G401 (cell line): ENCODE data around the gene GAS1. TPM values are rescaled to one million over a fixed set of nuclear protein-coding genes. Genes with fewer than 3 reads are reported as not detected.

Experiments
- DNase-seq: peaks from one replicate; pipeline ENCODE4 v3.0.0-alpha.2; 2015; ENCODE audit warnings: low spot score
- in situ Hi-C: cut with HindIII; loops from 2 replicates; pipeline ENCODE4 v1.10.0; 2016; ENCODE audit warnings: low sequenced_read_pairs, mixed read lengths
- total RNA-seq: library from RNA; depleted of rRNA; stranded (reverse); fragments of >200 nt; shearing (Covaris generic); gene quantifications from 2 replicates; pipeline ENCODE4 v1.2.3, GENCODE V29; 2014

The GAS1 gene
- total RNA-seq, 1 experiment from 2014 or later, result not detected

DNA sequence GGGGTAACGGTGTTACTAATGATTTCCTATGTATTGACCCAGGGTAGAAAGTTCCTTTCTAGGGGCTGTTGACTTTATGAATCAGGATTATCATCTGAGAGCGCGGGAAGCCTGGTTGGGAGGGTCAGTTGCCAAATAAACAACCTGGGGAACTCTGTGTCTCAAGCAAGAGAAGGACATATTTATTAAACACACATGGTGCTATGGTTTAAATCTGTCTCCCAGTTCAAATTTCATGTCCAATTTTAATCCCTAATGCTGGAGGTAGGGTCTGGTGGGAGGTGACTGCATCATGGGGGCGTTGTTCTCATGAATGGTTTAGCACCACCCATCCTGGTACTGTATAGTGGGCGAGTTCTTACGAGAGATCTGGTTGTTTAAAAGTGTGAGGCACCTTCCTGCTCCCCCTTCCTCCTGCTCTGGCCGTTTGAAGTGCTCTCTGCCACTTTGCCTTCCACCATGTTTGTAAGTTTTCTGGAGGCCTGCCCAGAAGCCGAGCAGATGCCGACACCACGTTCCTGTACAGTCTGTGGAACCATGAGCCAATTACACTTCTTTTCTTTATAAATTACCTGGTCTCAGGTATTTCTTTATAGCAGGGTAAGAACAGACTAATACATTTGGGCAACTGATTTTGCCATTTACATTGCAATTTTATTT lies 19.7 kb upstream of the GAS1 start:
- DNase-seq, result no peak
- in situ Hi-C loops, result no loop called here

DNA sequence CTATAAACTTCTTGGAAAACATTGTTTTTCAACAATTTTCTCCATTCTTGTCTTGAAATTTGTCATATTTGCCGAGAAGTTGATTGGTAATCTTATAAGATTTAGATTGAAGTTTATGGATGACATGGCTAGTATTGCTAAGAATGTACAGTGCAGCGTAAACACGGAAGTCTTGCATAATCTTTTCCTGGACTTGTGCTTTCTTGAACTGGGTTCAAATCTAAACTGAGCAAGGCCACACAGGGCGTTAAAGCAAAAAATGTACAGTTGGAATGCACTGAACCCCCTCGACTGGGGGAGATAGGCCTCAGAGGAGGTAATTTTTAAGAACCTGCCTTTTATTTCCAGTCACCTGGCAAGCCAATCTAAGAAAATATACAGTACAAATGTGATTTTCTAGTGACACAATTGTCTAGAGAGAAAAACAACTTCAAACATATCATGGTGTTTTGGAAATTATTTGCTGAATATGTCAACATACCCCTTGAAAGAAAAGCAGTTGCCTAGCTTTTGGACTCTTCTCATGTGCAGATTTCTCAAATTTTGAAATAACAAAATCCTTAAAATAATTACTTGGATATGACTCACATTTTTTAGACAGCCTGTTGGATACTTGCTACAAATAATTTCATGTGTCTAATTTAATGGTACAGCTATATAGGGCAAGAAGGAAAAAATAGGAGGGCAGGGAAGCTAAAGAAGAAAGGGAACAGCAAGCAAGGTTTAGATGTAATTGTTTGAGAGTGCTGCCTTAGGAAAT lies 18.5 kb upstream of the GAS1 start:
- no peak for DNase-seq
- in situ Hi-C loops, result no loop called here

DNA sequence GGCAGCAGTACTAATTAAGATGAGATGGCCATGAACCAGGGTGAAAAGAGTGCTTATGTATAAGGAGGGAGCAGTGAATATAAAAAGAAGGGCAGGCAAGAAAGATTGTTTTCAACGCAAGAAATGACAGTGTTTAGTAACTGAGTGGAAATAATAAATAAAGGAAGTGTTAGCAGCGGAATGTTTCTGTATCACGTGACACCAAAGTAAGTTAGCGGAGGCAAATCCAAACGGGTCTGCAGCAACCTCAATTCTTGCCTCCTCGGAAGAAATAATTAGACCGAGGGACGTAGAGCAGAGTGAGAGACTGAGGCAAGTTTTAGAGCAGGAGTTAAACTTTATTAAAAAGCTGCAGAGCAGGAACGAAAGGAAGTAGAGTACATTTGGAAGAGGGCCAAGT lies 15.4 kb upstream of the GAS1 start:
- DNase-seq, result no peak
- in situ Hi-C loops, result no loop called here

DNA sequence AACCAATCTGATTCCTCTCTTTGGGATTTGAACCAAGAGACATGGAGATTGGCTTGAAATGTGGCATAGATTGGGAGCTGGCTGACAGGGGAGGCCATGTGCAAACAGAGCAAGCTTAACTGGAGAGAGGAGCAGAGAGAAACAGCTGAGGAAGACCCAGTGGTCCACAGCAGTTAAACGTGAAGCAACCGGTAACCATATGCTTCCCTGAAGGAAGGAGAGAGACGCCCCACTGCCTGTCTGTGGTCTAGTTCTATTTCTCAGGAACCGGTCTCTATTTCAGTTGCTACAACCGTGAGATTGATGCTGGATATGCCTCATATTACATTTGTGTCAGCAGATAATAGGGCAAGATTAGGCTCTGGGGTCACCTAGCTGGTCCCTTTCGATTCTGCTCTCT lies 13.6 kb upstream of the GAS1 start:
- in situ Hi-C loops, result no loop called here
- DNase-seq, result no peak

DNA sequence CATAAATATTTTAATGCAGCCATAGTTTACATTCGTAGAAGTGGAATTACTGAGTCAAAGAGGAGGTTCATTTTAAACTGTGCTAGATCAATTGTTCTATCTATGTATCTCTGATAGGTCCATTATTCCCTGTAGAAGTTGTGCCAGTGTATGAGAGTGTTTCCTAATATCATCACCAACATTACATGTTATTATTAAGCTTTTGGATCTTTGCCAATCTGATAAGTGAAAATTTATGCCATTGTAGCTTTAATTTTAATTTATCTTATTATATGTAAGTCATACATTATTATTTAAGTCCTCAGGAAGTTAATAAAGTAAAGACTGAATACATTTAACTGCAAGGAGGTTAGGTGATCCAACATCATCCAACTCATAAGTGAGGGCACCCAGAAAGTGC lies 10.9 kb upstream of the GAS1 start:
- DNase-seq, result no peak
- in situ Hi-C loops, result no loop called here

DNA sequence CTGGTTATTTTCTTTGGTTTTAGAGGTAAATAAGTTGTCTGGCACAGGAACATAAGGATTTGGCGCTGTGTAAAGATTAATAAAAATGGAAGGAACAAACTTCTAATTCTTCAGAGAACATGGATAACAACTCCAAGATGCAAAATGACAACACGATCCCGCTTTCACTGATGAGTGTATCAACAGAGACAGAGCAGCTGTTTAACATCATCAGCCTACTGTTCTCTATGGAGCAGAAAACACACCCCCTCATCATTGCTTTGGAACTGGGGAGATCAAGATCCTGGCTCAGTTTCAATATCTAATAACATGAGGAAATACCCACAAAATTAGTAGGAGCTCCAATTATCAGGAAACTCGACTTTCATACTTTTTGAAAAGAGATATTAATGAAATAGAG lies 8.3 kb upstream of the GAS1 start:
- in situ Hi-C loops, result no loop called here

DNA sequence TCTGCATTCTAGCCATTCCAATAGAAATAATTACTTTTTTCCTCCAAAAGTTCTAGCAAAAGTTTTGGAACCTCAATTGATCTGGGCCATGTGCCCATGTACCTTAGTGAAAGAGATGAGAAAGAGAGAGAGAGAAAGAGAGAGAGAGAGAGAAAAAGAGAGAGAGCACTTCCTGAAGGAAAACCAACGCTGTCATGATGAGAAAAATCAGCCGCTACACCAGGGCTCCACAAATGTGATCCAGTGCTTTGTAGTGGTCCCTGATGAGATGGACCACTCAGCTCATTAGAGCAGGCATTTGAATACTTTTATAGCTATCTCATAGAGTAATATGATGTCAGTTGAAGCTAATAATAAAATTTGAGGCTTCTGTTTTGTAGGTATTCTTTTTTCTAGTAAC lies 7.7 kb upstream of the GAS1 start:
- in situ Hi-C loops, result no loop called here
- DNase-seq, result no peak

More for the DNA sequence above, 8.3 kb upstream of the GAS1 start:
- no peak for DNase-seq

DNA sequence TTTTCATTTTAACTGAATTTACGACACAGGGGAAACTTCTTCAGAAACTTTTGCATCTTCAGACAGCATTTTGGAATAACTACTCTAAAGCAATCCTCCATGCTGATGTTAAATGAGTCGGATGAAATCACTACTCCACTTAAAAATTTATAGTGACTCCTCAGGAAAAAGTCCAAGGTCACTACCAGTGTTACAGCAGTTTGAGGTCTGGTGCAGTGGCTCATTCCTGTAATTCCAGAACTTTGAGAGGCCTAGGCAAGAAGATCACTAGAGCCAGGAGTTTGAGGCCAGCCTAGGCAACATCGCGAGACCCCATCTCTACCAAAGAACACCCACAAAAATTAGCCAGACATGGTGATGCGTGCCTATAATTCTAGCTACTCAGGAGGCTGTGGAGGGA lies 5.9 kb upstream of the GAS1 start:
- in situ Hi-C loops, result no loop called here
- no peak for DNase-seq

DNA sequence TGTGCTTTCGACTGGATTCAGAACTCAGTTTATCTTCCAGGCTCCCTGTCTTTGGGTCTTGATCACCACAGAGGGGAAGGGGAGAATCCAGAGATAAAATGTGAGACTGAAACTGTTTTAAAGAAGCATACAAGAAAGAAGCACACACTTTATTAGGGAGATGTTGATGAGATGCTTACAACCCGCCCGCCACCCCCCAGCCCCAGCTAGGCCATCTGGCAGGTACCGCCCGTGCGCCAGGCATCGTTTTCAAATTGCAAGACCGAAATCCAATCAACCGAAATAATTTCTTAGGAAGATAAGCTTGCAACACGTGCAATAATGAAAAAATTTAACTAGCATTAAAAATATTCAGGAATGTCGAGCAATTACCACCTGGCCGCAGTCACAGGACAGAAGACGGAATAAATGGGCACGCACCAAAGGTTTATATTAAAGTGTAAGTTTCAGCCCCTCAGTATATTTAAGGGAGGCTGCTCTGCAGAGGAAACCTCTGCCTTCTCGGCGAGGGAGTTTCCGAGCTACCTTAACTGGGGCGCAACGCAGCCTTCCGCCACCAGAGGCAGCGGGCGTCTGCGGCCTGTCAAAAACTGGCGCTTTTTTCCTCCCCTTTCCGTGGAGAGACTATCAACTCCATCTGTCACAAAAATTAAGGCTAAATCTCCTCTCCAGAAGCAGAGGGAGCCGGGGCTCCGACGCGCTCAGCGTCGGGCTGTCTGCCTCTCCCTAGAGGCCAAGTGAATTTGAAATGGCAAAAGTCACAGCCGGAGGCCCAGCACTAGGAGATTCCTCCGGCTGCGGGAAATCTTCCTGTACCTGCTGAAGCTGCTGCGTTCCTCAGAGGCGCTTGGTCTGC lies 996 bp upstream of the GAS1 start:
- in situ Hi-C loops, result no loop called here
- peak; percentile 90 for DNase-seq

DNA sequence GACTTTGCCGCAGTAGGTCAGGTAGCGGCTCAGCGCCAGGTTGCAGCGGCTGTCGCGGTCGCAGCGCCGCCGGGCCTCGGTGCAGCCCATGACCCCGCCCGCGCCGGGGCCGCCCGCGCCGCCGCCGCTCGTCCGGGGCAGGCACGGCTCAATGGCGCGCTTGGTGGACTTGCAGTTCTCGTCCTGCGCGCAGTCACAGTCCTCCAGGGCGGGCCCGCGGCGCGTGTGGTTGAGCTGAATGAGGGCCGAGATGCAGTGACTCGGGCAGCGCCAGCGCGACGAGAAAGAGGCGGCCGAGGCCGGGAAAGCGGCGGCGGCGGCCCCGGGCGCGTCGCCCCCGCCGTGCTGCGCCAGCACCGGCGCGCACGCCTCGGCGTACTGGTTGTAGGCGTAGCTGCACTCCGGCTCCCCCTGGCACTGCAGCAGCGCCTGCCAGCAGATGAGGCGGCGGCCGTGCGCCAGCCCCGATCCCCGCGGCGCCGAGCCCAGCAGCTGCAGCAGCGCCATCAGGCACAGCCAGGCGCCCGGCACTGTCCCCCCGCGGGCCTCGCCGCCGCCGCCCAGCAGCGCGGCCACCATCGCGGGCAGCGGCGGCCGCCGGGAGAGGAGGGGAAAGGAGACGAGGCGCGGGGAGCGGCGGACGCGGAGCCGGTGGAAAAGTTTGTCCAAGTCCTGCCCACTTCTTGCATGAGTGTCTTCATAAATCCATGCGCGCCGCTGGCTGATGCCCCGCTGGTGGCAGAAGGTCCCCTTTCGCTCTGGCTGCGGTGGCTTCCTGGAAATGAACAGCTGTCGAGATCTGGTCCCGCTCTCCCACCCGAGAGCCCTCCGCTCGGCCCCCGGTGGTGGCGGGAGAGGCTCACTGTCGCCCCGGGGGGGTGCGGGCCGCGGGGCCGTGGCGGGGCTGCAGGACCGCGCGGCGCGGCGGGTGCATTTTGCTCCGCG lies 833 bp downstream of the GAS1 start:
- in situ Hi-C loops, result no loop called here

DNA sequence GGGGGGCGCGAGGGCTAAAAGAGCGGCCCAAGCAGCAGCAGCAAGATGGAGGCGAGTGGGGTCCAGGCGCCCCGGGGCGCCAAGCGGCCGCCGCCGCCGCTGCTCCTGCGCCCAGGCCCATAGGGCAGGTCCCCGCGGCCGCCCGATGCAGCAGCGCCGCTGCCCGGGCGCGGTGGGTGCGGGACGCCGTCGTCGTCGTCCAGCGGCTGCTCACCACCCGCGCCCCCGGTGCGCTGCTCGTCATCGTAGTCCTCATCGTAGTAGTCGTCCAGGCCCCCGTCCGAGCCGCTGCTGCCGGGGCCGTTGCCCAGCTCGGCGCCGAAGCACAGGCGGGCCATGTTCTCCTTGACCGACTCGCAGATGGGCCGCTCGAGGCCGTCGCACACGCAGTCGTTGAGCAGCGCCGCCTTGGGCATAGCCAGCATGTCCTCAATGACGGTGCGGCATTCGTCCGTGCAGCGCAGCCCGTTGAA lies 1.5 kb downstream of the GAS1 start:
- no peak for DNase-seq
- in situ Hi-C loops, result no loop called here

More for the DNA sequence above, 833 bp downstream of the GAS1 start:
- peak; percentile 59 for DNase-seq

DNA sequence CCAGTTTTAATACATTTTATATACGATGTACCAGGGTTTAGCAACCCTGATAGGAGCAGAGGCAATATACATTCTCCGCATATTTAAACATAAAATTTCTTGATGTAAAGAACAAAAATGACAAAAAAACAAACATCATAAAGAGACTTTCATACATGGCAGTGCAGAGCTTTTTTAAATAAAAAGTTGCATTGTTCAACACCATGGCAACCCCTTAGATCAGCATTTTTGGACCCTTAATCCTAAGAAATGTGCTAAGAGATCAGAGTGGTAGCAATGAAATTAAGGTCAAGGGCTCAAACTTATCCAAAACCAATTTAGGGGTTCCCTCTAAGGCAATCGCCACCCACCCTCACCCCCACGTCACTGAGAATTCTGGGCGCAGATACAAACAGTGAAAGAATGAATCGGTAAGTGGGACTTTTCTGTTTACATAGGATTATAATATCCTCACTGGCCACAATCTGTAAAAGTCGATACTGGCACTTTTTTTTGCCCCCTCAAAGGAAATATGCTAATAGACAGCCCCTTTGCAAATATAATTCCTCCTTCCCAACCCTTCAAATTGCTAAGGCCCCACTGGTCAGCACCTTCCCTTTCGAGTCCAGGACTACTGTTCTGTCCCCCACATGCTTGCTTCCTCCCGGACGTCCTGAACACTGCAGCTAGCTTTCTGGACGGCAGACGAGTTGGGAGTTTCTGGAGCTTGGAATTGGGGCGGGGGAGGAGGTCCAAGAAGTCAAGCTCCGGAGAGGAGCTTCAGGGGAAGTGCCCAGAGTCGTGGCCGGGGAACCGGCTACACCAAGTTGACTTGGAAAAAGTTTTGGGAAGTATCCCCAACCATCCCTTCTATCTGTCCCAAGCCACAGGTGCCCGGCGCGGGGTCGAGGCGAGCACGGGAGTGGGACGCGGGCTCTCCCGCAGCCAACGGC lies 2.2 kb downstream of the GAS1 start:
- DNase-seq, result no peak

DNA sequence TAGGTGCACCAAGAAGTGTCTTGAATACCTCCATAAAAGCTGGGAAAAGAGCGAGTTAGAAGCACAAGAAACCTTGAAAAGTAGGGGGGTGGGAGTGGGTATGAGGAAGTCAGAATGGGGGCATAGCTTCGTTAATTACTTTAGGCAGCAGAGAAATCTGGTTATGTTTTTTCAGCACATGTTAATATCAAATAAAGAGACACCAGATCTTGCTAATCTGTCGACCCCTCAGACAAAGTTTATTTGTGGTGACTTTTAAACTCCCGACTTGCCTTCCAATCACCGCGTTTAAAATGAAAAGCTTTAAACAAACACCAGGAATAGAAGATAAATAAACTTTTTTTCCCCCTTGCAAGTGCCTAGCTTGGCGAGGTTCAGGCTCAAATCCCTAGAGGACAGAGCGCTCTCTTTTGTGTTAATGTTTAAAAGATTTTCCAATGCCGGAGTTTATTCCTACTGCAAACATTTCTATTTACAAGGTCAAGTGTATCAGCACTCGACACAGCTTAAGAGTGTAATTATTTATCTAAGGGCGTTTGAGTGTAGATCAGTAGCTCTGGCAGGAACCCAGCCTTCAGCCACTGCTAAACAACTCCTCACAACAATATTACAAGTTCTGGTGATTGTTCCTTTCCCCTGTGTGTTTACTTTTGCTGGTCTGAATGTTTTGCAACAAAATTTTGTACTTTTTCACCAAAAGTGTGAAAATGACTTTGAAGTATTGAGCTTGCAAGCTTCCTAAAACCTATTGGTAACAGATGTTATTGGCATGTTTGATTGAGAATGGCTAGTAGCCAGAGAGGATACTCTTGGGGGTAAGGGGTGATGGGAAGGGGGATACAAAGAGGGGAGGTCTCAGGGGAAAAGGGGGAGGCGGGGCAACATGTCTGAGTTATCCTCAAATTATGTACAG lies 3.8 kb downstream of the GAS1 start:
- in situ Hi-C loops, result no loop called here
- DNase-seq, result no peak

More for the DNA sequence above, 2.2 kb downstream of the GAS1 start:
- in situ Hi-C loops, result no loop called here

DNA sequence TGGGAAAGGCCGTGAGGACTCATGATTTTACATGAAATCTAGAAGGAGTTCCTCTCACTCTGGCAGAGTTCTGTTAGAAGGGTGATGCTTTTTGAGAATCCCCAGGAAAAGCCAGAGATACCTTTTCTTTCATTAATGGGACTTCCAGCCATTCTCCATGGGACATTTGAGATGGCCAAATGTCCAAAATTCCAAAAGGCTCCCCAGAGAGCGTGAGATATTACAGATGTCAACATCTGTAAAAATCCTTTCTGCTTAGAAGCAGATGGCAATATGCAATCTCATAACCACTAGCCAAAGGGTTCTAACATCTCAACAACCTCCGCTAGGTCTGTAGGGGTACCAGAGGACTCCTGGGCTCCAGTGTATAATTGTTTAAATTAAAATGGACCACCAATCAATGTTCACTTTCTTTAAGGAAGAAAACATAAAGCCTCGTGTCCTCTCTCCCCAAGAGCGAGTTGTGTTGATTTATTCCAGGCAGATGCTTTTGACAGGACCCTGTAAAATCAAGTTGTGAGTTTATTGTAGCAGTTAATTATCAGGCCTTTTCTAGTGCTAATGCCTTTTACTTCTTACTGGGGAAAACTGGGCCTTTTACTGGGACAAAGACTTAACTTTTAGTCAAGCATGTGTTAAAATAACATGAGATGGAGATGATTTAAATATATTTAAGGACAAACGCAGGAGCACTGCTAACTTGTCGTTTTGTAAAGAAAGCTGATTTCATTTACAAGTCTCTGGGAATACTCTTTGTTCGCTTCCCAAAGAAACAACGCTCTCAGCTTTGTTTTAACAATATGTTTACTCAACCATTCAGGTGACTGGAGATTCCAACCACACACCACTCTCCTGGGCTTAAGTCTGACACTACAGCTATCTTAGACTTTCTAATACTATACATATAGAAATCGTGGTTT lies 4.8 kb downstream of the GAS1 start:
- no peak for DNase-seq
- in situ Hi-C loops, result no loop called here

DNA sequence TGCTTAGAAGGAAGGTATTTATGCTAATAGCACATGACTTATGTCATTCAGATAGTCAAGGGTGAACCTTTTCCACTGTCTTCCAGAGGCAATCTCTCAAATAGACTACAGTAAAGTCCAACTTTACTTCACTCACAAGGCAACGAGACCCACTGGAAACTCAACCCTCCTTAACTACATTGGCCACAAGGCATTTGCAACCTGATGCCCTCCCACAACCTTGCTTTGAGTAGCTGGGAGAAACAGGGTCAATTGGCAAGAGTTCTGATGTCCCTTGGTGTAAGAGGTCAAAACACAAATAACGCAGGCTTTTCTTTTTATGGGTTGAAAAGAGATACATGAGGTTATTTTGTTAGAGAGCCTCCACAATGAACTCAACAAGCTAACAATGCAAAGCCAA lies 6.1 kb downstream of the GAS1 start:
- in situ Hi-C loops, result no loop called here
- no peak for DNase-seq

DNA sequence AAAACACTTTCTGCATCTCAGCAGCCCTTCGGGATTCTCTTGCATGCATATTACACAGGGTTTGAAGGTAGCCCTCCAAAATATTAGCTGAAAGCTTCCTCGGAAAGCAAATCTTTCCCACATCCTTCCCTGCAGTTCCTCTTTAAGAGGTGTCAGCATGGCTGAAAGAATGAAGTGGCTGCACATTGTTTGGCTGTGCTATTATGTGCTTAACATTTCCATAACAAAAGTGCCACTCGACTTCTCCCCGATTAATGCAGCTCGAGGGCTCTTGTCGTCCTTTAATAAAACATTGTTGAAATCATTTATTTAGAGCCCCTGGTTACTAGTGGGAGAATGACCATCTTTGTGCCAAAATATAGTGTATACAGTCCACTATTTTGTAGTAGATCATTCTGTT lies 6.5 kb downstream of the GAS1 start:
- no peak for DNase-seq

More for the DNA sequence above, 6.5 kb downstream of the GAS1 start:
- in situ Hi-C loops, result no loop called here
